NCI-H524 (cell line): Measurements from ENCODE around the gene NXT1.
"Not testable (repeated sequence)": the region's sequence is repeated elsewhere in the genome, so short reads cannot be mapped to it uniquely, and the experiment has no call there.

Source experiments
- DNase-seq, 2 experiments: peaks; one replicate each; lab custom pipeline; 2025; lab: John Stamatoyannopoulos, UW

NXT1 gene

GRCh38 chr20:23331450-23332350, 18.9 kb upstream of the NXT1 start:
- no peak for DNase-seq

GRCh38 chr20:23332467-23332866, 18.1 kb upstream of the NXT1 start:
- no peak for DNase-seq

DNA sequence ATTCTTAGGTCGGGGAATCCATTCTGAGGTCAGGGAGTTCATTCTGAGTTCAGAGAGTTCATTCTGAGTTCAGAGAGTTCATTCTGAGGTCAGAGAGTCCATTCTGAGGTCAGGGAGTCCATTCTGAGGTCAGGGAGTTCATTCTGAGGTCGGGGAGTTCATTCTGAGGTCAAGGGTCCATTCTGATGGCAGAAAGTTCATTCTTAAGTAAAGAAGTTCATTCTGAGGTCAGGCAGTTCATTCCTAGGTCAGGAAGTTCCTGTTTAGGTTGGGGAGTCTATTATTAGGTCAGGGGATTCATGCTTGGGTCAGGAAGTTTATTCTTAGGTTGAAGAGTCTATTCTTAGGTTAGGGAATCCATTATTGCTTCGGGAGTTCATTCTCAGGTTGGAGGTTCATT, 16.5 kb upstream of the NXT1 start:
- DNase-seq, result no peak

GRCh38 chr20:23335521-23335920, 15.1 kb upstream of the NXT1 start:
- no peak for DNase-seq

DNA sequence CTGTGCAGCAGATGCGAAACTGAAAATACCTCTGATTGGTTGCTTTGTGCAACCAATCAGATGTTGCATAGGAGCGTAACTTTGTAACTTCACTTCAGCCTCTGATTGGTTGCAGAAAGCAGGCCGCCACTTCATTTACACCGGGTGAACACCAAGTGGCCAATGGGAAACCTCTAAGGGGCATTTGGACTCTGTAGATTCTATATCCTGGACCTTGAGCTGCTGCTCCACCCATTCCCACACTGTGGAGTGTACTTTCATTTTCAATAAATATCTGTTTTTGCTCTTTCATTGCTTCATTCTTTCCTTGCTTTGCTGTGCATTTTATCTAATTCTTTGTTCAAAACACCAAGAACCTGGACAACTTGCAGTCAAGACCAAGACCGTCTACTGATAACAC, 14.1 kb upstream of the NXT1 start:
- no peak for DNase-seq

DNA sequence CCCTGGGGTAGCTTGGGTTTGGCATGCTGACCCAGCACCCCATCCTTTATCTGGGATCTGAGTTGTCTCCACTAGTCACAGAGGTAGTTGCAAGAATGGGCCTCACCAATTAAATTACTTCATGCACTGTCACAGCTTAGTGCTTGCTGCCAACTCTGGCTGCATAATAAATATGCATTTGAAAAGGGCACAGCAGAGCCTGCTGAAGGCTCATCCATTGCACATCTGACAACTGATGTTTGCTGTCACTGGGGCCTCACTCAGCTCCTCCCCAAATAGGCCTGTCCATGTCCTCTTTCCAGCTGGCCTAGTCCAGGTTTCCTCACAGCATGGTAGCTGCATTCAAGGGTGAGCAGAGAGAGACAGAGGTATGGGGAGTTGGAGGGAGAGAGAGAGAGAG, 13.3 kb upstream of the NXT1 start:
- no peak for DNase-seq

DNA sequence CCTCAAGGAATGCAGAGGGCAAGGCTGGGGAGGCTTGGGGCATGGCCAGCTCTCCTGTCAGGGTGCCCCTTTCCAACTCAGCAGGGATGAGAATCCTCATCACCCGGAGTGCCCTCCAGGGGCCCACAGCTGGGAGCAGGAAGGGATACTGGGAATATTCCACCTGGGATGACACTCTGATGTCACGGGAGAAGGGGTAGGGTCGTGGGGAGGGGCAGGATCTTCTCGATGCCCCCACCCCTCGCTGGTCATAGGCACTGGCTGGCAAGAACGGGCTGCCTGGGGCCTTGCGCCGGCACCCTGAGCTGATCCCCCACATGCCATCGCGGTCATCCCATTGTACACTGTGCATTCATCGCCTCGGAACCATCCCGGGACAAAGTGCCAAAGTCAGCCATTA, 10.6 kb upstream of the NXT1 start:
- no peak for DNase-seq

GRCh38 chr20:23340524-23340923, 10.1 kb upstream of the NXT1 start:
- DNase-seq, result peak; percentile 66 to 74

GRCh38 chr20:23341073-23341472, 9.5 kb upstream of the NXT1 start:
- no peak for DNase-seq

DNA sequence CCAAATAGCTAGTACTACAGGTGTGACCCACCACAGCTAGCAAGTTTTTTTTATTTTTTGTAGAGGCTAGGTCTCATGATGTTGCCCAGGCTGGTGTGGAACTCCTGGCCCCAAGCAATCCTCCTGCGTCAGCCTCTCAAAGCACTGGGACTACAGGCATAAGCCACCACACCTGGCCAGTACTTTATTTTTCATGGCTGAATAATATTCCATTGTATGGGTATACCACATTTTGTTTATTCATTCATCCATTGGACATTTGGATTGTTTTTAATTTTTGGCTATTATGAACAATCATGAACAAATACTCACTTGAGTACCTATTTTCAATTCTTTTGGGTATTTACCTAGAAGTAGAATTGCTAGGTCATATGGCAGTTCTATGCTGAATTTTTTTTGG, 7.0 kb upstream of the NXT1 start:
- DNase-seq, result no peak

GRCh38 chr20:23344336-23344735, 6.3 kb upstream of the NXT1 start:
- DNase-seq, result no peak

DNA sequence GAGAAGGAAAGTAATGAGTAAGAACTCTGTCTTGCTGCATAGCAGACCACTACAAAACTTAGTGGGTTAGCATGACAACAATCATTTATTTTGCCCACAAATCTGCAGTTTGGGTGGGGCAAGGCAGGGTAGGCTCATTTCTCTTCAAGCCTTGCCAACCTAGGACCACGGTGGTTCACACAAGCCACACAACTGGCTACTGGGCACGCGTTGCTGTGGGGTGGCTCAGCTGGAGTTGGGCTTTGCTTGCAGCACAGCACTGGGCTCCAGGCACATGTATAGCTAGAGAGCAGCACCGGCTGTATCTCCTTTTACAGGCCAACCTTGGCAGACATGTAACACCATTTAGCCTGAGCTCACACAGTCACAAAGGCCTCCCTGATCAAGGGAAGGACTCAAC, 4.6 kb upstream of the NXT1 start:
- no peak for DNase-seq

GRCh38 chr20:23347791-23348190, 2.8 kb upstream of the NXT1 start:
- DNase-seq, result no peak

GRCh38 chr20:23348510-23348909, 2.1 kb upstream of the NXT1 start:
- not testable (repeated sequence) for DNase-seq

DNA sequence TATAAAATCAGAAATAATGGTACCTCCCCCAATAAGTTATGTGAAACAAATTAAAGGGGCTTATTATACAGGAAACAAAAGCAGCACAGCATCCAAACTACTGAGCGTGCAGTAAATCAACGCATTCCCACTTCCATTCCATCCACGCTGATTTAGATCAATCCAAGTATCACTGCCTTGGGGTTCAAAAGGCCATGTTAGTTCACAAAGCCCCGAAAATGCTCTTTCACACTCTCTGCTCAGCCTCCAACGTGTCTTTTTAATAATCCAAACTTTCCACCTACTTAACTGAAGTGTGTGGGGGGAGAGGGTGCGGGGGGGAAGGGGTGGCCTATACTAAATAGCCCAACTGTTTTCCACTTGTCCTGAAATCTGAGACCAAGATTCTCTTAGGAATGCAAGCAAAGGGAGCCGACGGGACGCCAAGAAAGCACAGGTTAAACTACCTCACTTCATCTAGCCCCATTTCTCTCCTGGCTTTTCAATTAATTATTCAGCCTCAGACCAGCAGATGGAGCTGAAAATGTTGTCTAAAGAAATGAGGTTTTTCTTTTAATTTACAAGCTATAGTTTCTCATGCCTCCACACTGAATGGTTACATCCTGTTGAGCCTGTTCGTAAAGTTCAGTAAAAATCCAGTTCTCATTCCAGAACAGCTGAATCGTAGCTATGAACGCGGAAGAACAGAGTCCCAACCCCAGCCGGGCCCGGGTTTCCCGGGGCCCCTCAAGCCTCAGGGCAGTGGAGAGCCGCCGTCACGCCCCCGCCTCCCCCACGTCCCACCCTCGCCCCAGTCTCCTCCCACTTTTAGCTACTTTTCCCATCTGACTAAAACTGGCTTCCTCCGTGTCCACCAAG, 1.0 kb upstream of the NXT1 start:
- DNase-seq, result peak; percentile 29 to 83

- peak in 1 of 2 experiments; percentile 58 for DNase-seq
Measured at GRCh38 chr20:23350904-23351838, 580 bp downstream of the NXT1 start.

DNA sequence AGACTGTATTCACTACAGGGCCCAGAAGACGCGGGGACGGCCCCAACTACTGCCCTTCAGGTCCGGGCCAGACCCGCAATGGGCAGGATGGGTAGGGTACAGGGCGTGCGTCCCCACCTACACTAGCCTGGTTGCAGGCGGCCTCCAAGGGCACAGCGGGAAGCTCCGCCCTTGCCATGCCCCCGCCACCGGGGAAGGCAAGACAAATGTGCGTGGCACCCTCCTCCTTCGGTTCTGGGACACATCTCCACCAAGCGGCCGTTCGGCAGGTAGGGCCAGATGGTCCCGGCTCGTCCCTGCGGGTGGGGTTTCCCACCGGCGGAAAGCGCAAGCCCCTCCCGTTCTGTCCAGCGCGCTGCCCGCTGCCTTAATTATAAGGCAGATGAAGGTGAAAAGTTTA, 5.6 kb downstream of the NXT1 start:
- peak; percentile 23 to 84 for DNase-seq

DNA sequence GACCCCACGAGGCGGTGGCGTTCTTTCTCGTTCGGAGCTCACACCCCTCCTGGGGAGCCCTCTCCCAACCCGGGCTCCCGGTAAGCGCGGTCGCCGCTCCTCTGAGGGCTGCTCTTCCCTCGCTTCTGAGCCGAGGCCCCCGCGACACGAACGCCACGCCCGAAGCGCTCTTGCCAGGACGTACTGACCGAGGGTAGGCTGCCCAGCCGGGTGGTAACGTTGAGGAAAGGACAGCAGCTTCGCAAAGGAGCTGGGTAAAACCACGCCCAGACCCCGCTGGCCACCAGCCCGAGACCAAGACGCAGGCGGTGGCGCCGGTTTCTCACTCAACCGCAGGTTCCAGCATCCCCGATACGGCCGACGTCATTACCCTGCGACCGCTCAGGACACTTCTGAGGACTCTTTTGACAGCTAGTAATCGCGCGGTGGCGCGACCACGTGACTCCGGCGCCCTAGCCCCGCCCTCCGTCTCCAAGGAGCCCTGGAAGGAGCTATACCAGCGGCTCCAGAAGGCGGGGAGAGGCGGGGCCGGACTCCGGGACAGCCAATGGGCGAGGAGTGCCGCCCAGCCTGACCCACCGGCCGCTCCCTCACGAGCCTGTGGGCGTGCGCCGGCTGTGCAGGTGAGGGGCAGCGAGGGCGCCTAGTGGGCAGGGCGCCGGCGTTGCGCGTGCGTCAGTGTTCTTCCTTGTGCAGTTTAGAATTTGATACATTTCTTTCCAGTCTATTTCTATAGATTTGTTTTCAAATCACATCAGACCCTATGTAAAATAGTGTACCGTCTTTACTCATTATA, 7.4 kb downstream of the NXT1 start:
- DNase-seq, result peak; percentile 99 to 100

DNA sequence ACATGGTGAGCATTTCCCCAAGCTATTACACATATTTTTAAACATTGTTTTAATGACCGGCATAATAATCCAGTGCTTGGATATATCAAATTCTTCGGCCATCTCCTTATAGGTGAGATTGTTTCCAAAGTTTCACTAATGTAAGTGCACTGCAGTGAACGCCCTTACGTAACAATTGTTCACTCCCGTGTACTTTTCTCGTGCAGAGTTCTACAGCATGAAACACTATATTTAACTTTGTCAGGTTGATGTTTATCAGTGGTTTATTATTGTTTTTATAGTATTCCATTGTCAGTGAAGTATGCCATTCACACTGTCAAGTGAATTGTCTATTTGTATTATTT, 7.9 kb downstream of the NXT1 start:
- DNase-seq, result no peak

DNA sequence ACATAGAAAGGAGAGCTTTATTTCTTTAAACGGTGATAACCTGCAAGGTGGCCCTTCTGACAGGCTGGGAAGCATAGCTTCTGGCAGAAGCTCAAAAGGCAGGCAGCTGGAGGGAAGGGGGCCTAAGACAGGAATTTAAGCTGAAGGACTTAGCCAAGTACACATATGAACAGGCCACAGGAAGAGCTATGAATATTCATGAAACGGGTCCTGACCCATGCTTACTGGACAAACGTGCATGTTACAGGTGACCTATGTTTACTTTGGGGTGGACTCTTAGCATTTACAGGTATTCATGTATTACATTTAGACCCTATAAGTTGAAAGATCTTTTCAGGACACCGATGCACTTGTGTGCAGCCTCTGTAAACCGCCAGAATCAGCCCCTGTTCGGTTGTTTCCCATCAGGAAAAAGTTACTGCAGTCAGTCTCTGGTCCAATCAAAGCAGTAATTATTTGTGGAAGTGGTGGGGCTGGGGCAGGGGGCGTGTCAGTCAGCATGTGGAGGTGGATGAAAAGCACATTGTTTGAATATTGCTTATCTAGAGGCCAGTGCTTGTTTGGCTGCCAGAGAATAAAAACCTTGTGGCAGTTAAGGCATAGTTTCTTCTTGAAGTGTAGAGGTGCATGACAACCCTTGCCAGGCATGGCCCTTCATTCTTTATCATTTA, 8.5 kb downstream of the NXT1 start:
- no peak for DNase-seq

DNA sequence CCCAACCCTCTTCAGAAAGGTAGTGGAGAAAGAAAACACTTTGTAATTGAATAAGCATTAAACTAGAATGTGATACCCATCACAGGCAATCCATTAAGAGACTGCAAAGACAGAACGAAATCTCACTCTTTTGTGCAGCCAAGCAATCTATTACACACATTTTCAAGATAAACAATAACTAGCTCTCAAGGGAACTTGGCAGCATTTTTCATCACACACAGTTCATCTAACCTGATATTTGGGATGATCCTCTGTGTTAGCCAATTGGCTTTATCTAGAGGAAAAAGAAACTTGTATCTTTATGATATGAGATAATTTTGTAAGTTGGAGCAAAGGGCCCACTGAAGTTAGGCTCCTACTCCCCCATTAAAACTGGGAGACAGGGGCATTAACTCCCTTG, 9.9 kb downstream of the NXT1 start:
- no peak for DNase-seq
